A549 (cell line): ENCODE data around the gene TMEM61.

Experiments used
- CEBPB ChIP-seq, 2 experiments: fragments of >200 bp in 1 of 2; sonication (Bioruptor Twin) in 1 of 2; formaldehyde crosslinking in 1 of 2; IDR thresholded peaks; 2 replicates each; pipeline ENCODE4 v1.6.1; 2012 to 2016
- TF ChIP-seq, protein P1 (sequence below): fragments of >200 bp; sonication (Bioruptor Twin); formaldehyde crosslinking; IDR thresholded peaks from 3 replicates; pipeline ENCODE4 v1.5.1; 2016

DNA sequence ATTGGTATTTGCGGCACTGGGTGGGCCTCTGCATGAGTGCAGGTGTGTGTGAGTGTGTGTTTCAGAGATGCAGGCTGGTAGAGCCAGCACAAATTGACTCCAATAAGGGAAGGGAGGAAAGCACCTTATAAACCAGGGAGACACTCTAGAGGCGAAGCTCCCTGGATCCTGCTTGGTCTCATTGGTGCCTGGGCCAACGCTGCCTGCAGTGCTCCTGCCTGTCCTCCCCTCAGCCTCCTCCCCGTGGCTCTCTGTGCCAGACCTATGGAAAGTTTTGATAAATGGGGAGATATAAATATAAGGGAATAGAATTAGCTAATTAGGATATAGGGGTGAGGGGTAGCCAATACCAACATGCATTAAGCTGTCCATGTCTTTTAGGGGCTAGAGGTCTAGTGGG lies 20.9 kb downstream of the TMEM61 start:
- TF ChIP-seq, protein P1, sequence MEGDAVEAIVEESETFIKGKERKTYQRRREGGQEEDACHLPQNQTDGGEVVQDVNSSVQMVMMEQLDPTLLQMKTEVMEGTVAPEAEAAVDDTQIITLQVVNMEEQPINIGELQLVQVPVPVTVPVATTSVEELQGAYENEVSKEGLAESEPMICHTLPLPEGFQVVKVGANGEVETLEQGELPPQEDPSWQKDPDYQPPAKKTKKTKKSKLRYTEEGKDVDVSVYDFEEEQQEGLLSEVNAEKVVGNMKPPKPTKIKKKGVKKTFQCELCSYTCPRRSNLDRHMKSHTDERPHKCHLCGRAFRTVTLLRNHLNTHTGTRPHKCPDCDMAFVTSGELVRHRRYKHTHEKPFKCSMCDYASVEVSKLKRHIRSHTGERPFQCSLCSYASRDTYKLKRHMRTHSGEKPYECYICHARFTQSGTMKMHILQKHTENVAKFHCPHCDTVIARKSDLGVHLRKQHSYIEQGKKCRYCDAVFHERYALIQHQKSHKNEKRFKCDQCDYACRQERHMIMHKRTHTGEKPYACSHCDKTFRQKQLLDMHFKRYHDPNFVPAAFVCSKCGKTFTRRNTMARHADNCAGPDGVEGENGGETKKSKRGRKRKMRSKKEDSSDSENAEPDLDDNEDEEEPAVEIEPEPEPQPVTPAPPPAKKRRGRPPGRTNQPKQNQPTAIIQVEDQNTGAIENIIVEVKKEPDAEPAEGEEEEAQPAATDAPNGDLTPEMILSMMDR = no peak
- no peak for TF ChIP-seq CEBPB (IDR thresholded peaks at IDR 0.05)
